ENCODE measurements around the gene ZBTB44. TPM values are rescaled to one million over a fixed set of nuclear protein-coding genes. Genes with fewer than 3 reads are reported as not detected.

Gene ZBTB44
- total RNA-seq, 1 experiment from 2014 or later = 66.4 TPM

DNA sequence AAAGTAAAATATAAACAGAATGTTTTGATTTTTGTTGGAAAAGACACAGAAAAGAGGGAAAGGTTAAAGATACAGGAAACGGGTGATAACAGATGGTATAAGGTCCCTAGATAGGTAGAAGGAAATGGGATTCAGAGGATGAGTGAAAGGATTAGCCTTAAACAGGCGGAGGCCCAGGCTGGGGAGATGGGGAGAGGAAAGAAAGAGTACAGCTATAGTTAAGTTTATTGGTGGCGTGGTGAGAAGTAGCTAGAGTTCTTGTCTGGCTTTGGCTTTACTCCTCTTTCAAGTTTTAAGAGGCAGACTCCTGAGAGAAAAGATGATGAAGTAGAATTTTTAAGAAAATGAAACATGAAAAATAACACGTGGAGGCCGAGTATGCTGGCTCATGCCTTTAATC is 13.7 kb downstream of the ZBTB44 start:
- H3K9me3 ChIP-seq (ENCODE audit: control insufficient read depth, insufficient read depth, low read depth, low read length) = peaks cover 6% of the 10 kb centered on the region; the same call in 1 of the 2 replicates
- H3K4me1 ChIP-seq (ENCODE audit: control insufficient read depth, insufficient read depth, low read length) = no peaks in the 10 kb centered on the region
- no peak overlapping the region for H3K27ac ChIP-seq (ENCODE audit: low read length)
- CTCF ChIA-PET = no interaction called here
- no peaks in the 10 kb centered on the region for H3K36me3 ChIP-seq (ENCODE audit: control insufficient read depth, insufficient read depth, low read length)
- no peaks in the 10 kb centered on the region for H3K27me3 ChIP-seq (ENCODE audit: control insufficient read depth, insufficient read depth, low read length)
- POLR2A ChIA-PET = interaction anchor here (0.7 kb wide), 1 partner anchor 246 kb away, joined by 3 read pairs; no protein-coding TSS in a partner anchor
- no TSS peak for BruUV-seq (replicated peaks)
- intact Hi-C loops (cut with micrococcal nuclease; ENCODE audit: unreplicated experiment) (no loop called here), in situ Hi-C loops (cut with HindIII; ENCODE audit: low pct_unique_long_range_greater_than_20kb, low sequenced_read_pairs) (no loop called here)
- DNase-seq (ENCODE audit: low read depth, low spot score) = no peak
- no peak overlapping the region for H3K4me3 ChIP-seq (ENCODE audit: low read depth in 2 of 2, low read length in 2 of 2)
- no peak for ATAC-seq
- TF ChIP-seq TCF7L2 (IDR thresholded peaks at IDR 0.05; ENCODE audit: low read depth, low read length) = no peak
- no peak for TF ChIP-seq POLR2AphosphoS5 (IDR thresholded peaks at IDR 0.05; ENCODE audit: low read depth, low read length)
- TF ChIP-seq, protein P1, sequence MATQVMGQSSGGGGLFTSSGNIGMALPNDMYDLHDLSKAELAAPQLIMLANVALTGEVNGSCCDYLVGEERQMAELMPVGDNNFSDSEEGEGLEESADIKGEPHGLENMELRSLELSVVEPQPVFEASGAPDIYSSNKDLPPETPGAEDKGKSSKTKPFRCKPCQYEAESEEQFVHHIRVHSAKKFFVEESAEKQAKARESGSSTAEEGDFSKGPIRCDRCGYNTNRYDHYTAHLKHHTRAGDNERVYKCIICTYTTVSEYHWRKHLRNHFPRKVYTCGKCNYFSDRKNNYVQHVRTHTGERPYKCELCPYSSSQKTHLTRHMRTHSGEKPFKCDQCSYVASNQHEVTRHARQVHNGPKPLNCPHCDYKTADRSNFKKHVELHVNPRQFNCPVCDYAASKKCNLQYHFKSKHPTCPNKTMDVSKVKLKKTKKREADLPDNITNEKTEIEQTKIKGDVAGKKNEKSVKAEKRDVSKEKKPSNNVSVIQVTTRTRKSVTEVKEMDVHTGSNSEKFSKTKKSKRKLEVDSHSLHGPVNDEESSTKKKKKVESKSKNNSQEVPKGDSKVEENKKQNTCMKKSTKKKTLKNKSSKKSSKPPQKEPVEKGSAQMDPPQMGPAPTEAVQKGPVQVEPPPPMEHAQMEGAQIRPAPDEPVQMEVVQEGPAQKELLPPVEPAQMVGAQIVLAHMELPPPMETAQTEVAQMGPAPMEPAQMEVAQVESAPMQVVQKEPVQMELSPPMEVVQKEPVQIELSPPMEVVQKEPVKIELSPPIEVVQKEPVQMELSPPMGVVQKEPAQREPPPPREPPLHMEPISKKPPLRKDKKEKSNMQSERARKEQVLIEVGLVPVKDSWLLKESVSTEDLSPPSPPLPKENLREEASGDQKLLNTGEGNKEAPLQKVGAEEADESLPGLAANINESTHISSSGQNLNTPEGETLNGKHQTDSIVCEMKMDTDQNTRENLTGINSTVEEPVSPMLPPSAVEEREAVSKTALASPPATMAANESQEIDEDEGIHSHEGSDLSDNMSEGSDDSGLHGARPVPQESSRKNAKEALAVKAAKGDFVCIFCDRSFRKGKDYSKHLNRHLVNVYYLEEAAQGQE (IDR thresholded peaks at IDR 0.05; ENCODE audit: insufficient read depth in 1 of 2, low read depth in 2 of 2, low read length in 1 of 2) = no peak
- no peak for TF ChIP-seq SIN3A (IDR thresholded peaks at IDR 0.05; ENCODE audit: borderline replicate concordance, insufficient read depth, low read depth, low read length)
- TF ChIP-seq, protein P2, sequence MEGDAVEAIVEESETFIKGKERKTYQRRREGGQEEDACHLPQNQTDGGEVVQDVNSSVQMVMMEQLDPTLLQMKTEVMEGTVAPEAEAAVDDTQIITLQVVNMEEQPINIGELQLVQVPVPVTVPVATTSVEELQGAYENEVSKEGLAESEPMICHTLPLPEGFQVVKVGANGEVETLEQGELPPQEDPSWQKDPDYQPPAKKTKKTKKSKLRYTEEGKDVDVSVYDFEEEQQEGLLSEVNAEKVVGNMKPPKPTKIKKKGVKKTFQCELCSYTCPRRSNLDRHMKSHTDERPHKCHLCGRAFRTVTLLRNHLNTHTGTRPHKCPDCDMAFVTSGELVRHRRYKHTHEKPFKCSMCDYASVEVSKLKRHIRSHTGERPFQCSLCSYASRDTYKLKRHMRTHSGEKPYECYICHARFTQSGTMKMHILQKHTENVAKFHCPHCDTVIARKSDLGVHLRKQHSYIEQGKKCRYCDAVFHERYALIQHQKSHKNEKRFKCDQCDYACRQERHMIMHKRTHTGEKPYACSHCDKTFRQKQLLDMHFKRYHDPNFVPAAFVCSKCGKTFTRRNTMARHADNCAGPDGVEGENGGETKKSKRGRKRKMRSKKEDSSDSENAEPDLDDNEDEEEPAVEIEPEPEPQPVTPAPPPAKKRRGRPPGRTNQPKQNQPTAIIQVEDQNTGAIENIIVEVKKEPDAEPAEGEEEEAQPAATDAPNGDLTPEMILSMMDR (IDR thresholded peaks at IDR 0.05) = no peak

DNA sequence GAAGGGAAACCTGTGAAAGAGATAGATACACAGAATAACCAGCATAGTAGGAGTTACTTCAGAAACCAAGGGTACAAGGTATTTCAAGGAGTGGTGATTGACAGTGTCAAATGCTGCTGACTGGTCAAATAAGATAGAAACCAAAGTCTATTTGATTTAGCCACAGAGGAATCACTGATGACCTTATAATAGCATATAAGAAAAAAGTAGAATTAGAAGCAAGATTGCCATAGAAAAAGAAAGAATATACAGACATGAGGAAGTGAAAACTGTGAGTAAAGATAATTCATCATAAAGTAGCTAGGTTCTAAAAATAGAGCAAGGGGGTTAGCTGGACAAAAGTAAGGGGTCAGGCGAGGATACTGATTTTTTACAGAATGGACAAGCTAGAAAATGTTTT is 14.2 kb downstream of the ZBTB44 start:
- in situ Hi-C loops (cut with HindIII; ENCODE audit: low pct_unique_long_range_greater_than_20kb, low sequenced_read_pairs) = no loop called here
- intact Hi-C loops (cut with micrococcal nuclease; ENCODE audit: unreplicated experiment) = no loop called here

More for the DNA sequence above, 14.2 kb downstream of the ZBTB44 start:
- no peaks in the 10 kb centered on the region for H3K27me3 ChIP-seq (ENCODE audit: control insufficient read depth, insufficient read depth, low read length)
- H3K4me1 ChIP-seq (ENCODE audit: control insufficient read depth, insufficient read depth, low read length) = no peaks in the 10 kb centered on the region
- no TSS peak for BruUV-seq (replicated peaks)
- peaks cover 2% of the 10 kb centered on the region; the same call in 1 of the 2 replicates for H3K9me3 ChIP-seq (ENCODE audit: control insufficient read depth, insufficient read depth, low read depth, low read length)
- no peak overlapping the region for H3K4me3 ChIP-seq (ENCODE audit: low read depth in 2 of 2, low read length in 2 of 2)
- POLR2A ChIA-PET = interaction anchor here (0.7 kb wide), 1 partner anchor 246 kb away, joined by 3 read pairs; no protein-coding TSS in a partner anchor
- no peak overlapping the region for H3K27ac ChIP-seq (ENCODE audit: low read length)
- ATAC-seq (no peak), DNase-seq (ENCODE audit: low read depth, low spot score) (no peak)
- TF ChIP-seq, protein P2 (IDR thresholded peaks at IDR 0.05) = no peak
- TF ChIP-seq SIN3A (IDR thresholded peaks at IDR 0.05; ENCODE audit: borderline replicate concordance, insufficient read depth, low read depth, low read length) (no peak), TCF7L2 (IDR thresholded peaks at IDR 0.05; ENCODE audit: low read depth, low read length) (no peak), POLR2AphosphoS5 (IDR thresholded peaks at IDR 0.05; ENCODE audit: low read depth, low read length) (no peak)
- TF ChIP-seq, protein P1 (IDR thresholded peaks at IDR 0.05; ENCODE audit: insufficient read depth in 1 of 2, low read depth in 2 of 2, low read length in 1 of 2) = no peak
- CTCF ChIA-PET = no interaction called here
- H3K36me3 ChIP-seq (ENCODE audit: control insufficient read depth, insufficient read depth, low read length) = no peaks in the 10 kb centered on the region
